ENCODE results near the gene FAM149A. TPM values are rescaled to one million over a fixed set of nuclear protein-coding genes. Genes with fewer than 3 reads are reported as not detected.

Gene FAM149A
- polyA plus RNA-seq, 1 experiment: 0.32 TPM

DNA sequence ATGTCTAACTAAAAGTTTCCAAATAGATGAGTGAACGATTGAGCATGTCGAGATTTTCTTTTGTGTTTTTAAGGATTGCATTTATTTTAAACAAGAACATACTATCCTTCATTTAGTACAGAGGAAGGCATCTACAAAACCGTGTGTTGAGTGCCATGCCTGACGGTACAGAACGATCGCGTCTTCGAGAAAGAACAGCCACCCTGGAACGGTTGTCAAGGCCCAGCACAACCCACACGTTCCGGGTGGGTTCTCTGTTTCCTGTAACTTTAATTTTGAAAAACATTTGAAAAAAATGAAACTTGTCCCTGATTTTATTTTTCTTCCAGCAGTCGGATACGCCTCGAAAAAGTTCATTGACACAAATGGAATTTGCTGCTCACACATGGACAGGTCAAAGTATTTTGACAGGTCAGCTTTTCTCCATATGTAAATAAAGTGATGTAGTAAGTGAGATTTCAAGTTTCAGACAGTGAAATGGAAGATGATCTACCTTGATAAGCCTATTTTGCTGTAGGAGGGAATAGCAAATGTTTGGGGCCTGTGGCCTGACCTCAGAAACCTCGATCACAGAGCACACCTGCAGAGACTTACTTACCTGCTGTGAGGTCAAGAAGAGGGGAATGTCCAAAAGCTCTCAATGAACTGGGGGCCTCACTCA lies 62.5 kb downstream of the FAM149A start:
- ChIA-PET CTCF (no interaction called here), POLR2A (no interaction called here)
- no peak overlapping the region for H3K4me3 ChIP-seq (ENCODE audit: low read depth, low read length)
- H3K36me3 ChIP-seq (ENCODE audit: control insufficient read depth, insufficient read depth, low read length): no peaks in the 10 kb centered on the region
- TF ChIP-seq, protein P1, sequence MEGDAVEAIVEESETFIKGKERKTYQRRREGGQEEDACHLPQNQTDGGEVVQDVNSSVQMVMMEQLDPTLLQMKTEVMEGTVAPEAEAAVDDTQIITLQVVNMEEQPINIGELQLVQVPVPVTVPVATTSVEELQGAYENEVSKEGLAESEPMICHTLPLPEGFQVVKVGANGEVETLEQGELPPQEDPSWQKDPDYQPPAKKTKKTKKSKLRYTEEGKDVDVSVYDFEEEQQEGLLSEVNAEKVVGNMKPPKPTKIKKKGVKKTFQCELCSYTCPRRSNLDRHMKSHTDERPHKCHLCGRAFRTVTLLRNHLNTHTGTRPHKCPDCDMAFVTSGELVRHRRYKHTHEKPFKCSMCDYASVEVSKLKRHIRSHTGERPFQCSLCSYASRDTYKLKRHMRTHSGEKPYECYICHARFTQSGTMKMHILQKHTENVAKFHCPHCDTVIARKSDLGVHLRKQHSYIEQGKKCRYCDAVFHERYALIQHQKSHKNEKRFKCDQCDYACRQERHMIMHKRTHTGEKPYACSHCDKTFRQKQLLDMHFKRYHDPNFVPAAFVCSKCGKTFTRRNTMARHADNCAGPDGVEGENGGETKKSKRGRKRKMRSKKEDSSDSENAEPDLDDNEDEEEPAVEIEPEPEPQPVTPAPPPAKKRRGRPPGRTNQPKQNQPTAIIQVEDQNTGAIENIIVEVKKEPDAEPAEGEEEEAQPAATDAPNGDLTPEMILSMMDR (IDR thresholded peaks at IDR 0.05; ENCODE audit: insufficient read depth, low read depth, low read length): no peak
- H3K27me3 ChIP-seq (ENCODE audit: control insufficient read depth, insufficient read depth, low read length): no peaks in the 10 kb centered on the region
- no peak for DNase-seq (ENCODE audit: low read depth)

- CTCF ChIA-PET: interaction anchor here (0.7 kb wide), 1 partner anchor 12 kb away, joined by 3 read pairs; no protein-coding TSS in a partner anchor
- POLR2A ChIA-PET: no interaction called here
- no peaks in the 10 kb centered on the region for H3K27me3 ChIP-seq (ENCODE audit: control insufficient read depth, insufficient read depth, low read length)
- TF ChIP-seq, protein P1 (IDR thresholded peaks at IDR 0.05; ENCODE audit: insufficient read depth, low read depth, low read length): no peak
- H3K36me3 ChIP-seq (ENCODE audit: control insufficient read depth, insufficient read depth, low read length): no peaks in the 10 kb centered on the region
- DNase-seq (ENCODE audit: low read depth): no peak
- no peak overlapping the region for H3K4me3 ChIP-seq (ENCODE audit: low read depth, low read length)
Observed at GRCh38 chr4:186167605-186168004, 63.1 kb downstream of the FAM149A start.

GRCh38 chr4:186168750-186169149 lies 64.2 kb downstream of the FAM149A start:
- TF ChIP-seq, protein P1 (IDR thresholded peaks at IDR 0.05; ENCODE audit: insufficient read depth, low read depth, low read length): no peak
- Histone ChIP-seq H3K4me3 (ENCODE audit: low read depth, low read length) (no peak overlapping the region), H3K27me3 (ENCODE audit: control insufficient read depth, insufficient read depth, low read length) (no peaks in the 10 kb centered on the region), H3K36me3 (ENCODE audit: control insufficient read depth, insufficient read depth, low read length) (no peaks in the 10 kb centered on the region)
- DNase-seq (ENCODE audit: low read depth): no peak
- ChIA-PET POLR2A (no interaction called here), CTCF (no interaction called here)

DNA sequence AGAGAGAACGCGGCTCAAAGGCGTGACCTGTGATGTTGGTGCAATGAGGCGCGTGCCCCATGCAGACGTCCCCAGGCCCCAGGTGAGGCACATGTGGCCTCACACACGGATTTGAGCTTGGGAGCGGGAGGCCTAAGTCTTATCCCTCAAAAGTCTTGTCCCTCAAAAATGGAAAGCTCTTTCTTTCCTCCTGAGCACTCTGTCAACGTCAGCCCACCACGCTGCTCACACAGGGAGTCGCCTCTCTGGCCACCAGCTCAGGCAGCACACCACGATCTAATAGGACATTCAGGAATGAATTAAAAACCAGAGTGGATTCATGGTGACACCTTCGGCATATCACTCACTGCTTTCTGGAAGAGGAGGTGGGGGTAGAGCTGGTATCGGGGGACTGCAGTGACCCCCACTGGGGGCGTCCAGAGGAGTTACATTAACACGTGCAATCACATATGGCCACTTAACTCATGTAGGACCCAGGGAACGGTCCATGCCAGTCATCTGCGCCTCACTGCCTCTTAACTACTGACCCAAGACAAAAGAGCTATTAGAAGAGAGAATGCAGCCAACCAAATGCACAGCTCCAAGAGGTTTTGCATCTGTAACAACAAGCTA lies 64.9 kb downstream of the FAM149A start:
- H3K4me3 ChIP-seq (ENCODE audit: low read depth, low read length): no peak overlapping the region
- no peaks in the 10 kb centered on the region for H3K36me3 ChIP-seq (ENCODE audit: control insufficient read depth, insufficient read depth, low read length)
- TF ChIP-seq, protein P1 (IDR thresholded peaks at IDR 0.05; ENCODE audit: insufficient read depth, low read depth, low read length): no peak
- no peak for DNase-seq (ENCODE audit: low read depth)
- ChIA-PET POLR2A (no interaction called here), CTCF (no interaction called here)
- no peaks in the 10 kb centered on the region for H3K27me3 ChIP-seq (ENCODE audit: control insufficient read depth, insufficient read depth, low read length)

GRCh38 chr4:186169945-186170802 lies 65.7 kb downstream of the FAM149A start:
- Histone ChIP-seq H3K4me3 (ENCODE audit: low read depth, low read length) (no peak overlapping the region), H3K27me3 (ENCODE audit: control insufficient read depth, insufficient read depth, low read length) (no peaks in the 10 kb centered on the region), H3K36me3 (ENCODE audit: control insufficient read depth, insufficient read depth, low read length) (no peaks in the 10 kb centered on the region)
- CTCF ChIA-PET: no interaction called here
- POLR2A ChIA-PET: no interaction called here
- TF ChIP-seq, protein P1 (IDR thresholded peaks at IDR 0.05; ENCODE audit: insufficient read depth, low read depth, low read length): no peak
- DNase-seq (ENCODE audit: low read depth): no peak
